C4-2B (cell line): ENCODE data around the gene GPR33.
A peak's percentile ranks its signal among the peaks of the same experiment; 100 is the strongest.

Experiments
- H3K27ac ChIP-seq: fragments of 450-650 bp; 2 replicates; pipeline ENCODE4 v1.5.1; 2017
- ZFX ChIP-seq: fragments of 450-650 bp; IDR thresholded peaks from 2 replicates; pipeline ENCODE4 v1.6.1; 2017
- TF ChIP-seq, protein P1 (sequence below): fragments of 450-650 bp; conservative IDR thresholded peaks from 2 replicates; pipeline ENCODE4 v1.5.1; 2017; ENCODE audit warnings: mild to moderate bottlenecking

GPR33 gene

DNA sequence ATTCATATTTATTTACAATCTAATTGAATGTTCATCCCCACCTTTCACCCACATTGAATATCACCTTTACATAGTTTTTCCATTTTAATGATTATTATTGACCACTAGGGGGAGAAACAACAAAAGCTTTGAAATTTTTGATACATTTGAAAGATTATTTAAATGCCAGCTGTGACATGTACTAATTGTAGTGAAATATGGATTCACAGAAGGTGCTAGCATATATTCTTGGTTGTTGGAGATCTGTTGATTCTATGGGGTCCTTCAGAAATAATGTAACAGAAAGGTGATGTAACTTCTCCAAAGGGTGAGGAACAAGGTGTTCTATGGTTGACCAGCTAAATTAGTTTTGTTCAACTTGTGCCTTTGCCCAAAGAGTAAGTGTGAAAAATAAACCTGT lies 22.4 kb upstream of the GPR33 start:
- H3K27ac ChIP-seq = no peak overlapping the region
- TF ChIP-seq, protein P1, sequence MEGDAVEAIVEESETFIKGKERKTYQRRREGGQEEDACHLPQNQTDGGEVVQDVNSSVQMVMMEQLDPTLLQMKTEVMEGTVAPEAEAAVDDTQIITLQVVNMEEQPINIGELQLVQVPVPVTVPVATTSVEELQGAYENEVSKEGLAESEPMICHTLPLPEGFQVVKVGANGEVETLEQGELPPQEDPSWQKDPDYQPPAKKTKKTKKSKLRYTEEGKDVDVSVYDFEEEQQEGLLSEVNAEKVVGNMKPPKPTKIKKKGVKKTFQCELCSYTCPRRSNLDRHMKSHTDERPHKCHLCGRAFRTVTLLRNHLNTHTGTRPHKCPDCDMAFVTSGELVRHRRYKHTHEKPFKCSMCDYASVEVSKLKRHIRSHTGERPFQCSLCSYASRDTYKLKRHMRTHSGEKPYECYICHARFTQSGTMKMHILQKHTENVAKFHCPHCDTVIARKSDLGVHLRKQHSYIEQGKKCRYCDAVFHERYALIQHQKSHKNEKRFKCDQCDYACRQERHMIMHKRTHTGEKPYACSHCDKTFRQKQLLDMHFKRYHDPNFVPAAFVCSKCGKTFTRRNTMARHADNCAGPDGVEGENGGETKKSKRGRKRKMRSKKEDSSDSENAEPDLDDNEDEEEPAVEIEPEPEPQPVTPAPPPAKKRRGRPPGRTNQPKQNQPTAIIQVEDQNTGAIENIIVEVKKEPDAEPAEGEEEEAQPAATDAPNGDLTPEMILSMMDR = peak; percentile 79
- no peak for TF ChIP-seq ZFX

- TF ChIP-seq ZFX = no peak
- TF ChIP-seq, protein P1 = no peak
- no peak overlapping the region for H3K27ac ChIP-seq
These were observed 20.3 kb upstream of the GPR33 start for GRCh38 chr14:31508135-31508534.

DNA sequence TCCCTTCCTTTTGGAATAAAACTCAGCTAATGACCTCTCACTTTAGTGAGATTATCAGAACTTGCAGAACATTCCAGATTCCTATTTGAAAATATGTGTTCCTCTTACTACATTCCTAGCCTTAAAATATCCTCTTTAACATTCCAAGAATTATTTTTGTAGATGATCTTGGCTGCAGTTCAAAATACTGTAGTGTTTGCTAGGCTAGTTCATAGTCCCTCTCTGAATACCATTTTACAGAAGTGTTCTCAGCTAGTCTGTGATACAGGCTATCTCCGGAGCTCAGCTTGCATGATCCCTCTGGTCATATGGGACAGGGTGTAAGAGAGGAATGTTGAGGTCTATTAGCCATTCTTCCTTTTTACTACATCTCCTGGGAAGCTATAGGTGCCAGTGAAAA lies 17.6 kb upstream of the GPR33 start:
- TF ChIP-seq ZFX = no peak
- TF ChIP-seq, protein P1 = no peak
- no peak overlapping the region for H3K27ac ChIP-seq

- H3K27ac ChIP-seq = no peak overlapping the region
These were observed 14.0 kb upstream of the GPR33 start for GRCh38 chr14:31501870-31502269.

DNA sequence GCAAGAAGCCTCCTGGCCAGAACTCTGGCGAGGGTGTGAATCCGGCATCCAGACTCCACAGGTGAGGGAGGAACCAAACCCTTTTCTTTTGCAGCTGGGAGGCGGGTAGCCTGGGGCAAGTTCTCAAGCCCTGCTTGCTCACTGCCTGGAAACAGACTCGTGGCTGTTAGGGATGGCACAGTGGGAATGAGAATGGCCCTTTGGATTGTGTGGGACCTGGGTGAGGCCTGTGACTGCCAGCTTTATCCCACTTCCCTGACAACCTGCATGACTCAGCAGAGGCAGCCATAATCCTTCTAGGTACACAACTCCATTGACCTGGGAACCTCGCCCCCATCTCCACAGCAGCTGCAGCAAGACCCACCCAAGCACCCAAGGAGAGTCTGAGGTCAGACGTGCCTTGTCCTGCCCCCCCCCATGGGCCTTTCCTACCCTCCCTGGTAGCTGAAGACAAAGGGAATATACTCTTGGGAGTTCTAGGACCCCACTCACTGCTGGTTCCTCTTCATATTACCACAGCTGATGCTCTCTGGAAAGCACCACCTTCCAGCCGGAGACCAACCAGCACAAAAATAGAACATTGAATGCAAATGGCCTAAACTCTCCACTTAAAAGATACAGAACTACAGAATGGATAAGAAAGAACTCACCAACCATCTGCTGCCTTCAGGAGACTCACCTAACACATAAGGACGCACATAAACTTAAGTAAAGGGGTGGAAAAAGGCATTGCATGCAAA lies 5.1 kb upstream of the GPR33 start:
- TF ChIP-seq ZFX = no peak
- TF ChIP-seq, protein P1 = no peak
- H3K27ac ChIP-seq = no peak overlapping the region

More at GRCh38 chr14:31501870-31502269, 14.0 kb upstream of the GPR33 start:
- TF ChIP-seq ZFX = no peak
- TF ChIP-seq, protein P1 = no peak

DNA sequence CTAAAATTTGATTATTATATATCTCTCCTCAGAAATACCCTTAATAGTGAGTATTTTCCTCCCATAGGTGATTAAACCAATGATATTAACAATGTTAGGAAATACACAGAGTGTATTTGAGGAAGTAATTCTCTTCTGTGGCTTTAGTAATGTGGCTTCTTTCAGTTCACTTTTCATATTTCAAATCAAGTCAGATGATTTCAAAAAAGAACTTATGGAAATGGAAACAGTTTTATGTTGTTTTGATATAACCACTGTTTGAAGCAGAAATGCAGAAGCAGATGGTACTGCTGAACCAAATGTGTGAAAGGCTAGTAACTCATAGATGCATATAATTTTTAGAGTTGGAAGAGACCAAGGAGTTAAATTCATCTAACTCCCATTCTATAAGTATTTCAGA lies 1.9 kb upstream of the GPR33 start:
- no peak for TF ChIP-seq ZFX
- TF ChIP-seq, protein P1 = no peak
- no peak overlapping the region for H3K27ac ChIP-seq

- TF ChIP-seq, protein P1 = no peak
- no peak for TF ChIP-seq ZFX
- H3K27ac ChIP-seq = no peak overlapping the region
These were observed 1.1 kb downstream of the GPR33 start for GRCh38 chr14:31486764-31487163.
